Putamen (tissue), 1 donor: ENCODE data around the gene THAP3.

Source experiments
- DNase-seq: peaks from one replicate; pipeline ENCODE4 v3.0.0-alpha.2; 2016; ENCODE audit warnings: low spot score

Gene THAP3

GRCh38 chr1:6673816-6674398, 49.2 kb downstream of the THAP3 start:
- DNase-seq: no peak

GRCh38 chr1:6674771-6675170, 50.1 kb downstream of the THAP3 start:
- DNase-seq: no peak

- no peak for DNase-seq
These were observed 51.3 kb downstream of the THAP3 start for GRCh38 chr1:6675941-6676340.
